Omental fat pad (tissue), 4 donors: ENCODE results near the gene MARVELD2. TPM values are rescaled to one million over a fixed set of nuclear protein-coding genes. Genes with fewer than 3 reads are reported as not detected.
"Not testable (repeated sequence)": the region's sequence is repeated elsewhere in the genome, so short reads cannot be mapped to it uniquely, and the experiment has no call there.

ENCODE experiments used
- ATAC-seq: fragments of 150-250 bp; one replicate; pipeline ENCODE4 v1.9.1; 2016; ENCODE audit warnings: mild to moderate bottlenecking, moderate library complexity; ENCODE audit not compliant: low FRiP score
- DNase-seq: peaks from one replicate; pipeline ENCODE4 v3.0.0-alpha.2; 2019; ENCODE audit warnings: low spot score
- total RNA-seq, 4 donors: library from RNA; depleted of rRNA; stranded (reverse); fragments of >200 nt; gene quantifications; one replicate each; pipeline ENCODE4 v1.1.0, GENCODE V29; 2016
- TF ChIP-seq, protein P1 (sequence below), 3 donors: fragments of 450-650 bp; IDR thresholded peaks; one replicate each; pipeline ENCODE4 v1.5.1; 2016 to 2017; ENCODE audit warnings: antibody characterized with exemption in 3 of 3, mild to moderate bottlenecking in 3 of 3, moderate library complexity in 2 of 3

The MARVELD2 gene
- total RNA-seq, 4 donors from 2014 or later = 0.63 to 1.9 (median 1.4) TPM

DNA sequence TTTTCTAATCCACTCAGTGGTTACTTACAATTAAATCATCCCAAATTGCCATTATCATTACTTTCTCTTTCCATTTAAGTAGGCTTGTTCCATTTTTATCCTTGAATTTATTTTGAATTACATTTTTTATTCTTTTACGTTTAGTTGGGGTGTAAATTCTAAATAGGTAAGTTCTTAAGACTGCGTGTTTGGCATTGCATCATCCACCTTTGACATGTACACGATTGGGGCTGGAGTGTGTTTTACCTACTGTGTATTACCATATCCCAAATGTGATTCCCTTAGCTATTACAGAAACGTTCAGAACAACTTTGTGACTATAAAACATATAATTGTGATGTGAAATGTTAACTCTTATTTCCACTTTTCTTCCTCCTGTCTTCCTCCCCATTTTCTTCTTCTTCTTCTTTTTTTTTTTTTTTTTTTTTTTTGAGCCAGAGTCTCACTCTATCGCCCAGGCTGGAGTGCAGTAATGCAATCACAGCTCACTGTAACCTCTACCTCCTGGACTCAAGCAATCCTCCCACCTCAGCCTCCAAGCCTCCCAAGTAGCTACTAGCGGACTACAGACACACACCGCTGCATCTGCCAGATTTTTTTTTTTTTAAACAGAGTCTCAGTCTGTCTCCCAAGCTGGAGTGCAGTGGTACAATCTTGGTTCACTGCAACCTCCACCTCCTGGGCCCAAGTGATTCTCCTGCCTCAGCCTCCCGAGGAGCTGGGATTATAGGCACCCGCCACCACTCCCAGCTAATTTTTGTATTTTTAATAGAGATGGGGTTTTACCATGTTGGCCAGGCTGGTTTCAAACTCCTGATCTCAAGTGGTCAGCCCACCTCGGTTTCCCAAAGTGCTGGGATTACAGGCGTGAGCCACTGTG is 16.7 kb downstream of the MARVELD2 start:
- ATAC-seq (no peak), DNase-seq (no peak)
- TF ChIP-seq, protein P1, sequence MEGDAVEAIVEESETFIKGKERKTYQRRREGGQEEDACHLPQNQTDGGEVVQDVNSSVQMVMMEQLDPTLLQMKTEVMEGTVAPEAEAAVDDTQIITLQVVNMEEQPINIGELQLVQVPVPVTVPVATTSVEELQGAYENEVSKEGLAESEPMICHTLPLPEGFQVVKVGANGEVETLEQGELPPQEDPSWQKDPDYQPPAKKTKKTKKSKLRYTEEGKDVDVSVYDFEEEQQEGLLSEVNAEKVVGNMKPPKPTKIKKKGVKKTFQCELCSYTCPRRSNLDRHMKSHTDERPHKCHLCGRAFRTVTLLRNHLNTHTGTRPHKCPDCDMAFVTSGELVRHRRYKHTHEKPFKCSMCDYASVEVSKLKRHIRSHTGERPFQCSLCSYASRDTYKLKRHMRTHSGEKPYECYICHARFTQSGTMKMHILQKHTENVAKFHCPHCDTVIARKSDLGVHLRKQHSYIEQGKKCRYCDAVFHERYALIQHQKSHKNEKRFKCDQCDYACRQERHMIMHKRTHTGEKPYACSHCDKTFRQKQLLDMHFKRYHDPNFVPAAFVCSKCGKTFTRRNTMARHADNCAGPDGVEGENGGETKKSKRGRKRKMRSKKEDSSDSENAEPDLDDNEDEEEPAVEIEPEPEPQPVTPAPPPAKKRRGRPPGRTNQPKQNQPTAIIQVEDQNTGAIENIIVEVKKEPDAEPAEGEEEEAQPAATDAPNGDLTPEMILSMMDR (IDR thresholded peaks at IDR 0.05) = no peak

DNA sequence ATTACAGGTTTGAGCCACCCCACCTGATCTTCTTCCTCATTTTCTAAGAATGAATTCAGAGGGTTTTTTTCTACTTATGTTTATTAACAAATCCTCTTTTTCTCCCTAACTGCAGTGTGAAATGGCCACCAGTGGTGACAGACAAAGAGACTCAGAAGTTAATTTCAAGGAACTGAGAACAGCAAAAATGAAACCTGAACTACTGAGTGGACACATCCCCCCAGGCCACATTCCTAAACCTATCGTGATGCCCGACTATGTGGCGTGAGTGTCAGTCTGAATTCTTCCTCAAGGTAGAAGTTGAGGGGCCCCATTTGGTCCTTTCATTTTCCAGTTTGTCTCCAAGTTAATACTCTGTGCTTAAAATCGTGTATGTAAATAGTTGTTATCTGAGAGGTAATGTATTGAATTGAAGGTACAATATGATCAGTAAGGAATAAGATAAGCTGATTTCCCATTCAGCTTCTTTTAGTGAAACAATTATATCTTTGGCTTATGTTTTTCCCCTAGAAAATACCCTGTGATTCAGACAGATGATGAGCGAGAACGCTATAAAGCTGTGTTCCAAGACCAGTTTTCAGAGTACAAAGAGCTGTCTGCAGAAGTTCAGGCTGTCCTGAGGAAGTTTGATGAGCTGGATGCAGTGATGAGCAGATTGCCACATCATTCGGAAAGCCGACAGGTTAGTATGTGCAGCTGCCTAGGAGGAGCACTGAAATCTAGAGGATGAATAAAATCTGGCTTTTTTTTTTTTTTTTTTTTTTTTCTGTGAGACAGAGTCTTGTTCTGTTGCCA is 17.7 kb downstream of the MARVELD2 start:
- TF ChIP-seq, protein P1 (IDR thresholded peaks at IDR 0.05) = no peak
- ATAC-seq (no peak), DNase-seq (no peak)

DNA sequence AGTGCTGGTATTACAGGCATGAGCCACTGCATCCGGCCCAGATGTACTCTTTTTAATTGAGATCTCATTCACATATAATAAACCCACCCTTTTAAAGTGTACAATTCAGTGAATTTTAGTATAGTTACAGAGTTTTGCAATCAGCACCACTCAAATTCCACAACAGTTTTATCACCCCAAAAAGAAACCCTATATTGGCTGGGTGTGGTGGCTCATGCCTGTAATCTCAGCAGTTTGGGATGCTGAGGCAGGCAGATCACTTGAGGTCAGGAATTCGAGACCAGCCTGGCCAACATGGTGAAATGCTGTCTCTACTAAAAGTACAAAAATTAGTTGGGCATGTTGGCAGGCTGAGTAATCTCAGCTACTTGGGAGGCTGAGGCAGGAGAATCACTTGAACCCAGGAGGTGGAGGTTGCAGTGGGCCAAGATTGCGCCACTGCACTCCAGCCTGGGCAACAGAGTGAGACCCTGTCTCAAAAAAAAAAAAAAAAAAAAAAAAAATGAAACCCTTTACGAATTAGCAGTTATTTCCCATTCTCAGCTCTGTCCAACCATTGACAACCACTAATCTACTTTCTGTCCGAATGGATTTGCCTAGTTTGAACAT is 20.5 kb downstream of the MARVELD2 start:
- not testable (repeated sequence) for DNase-seq, ATAC-seq

GRCh38 chr5:69444127-69444754 is 29.3 kb downstream of the MARVELD2 start:
- TF ChIP-seq, protein P1 (IDR thresholded peaks at IDR 0.05) = no peak
- no peak for DNase-seq
- ATAC-seq = no peak

- DNase-seq = no peak
- ATAC-seq = no peak
- TF ChIP-seq, protein P1 (IDR thresholded peaks at IDR 0.05) = no peak
Observed at GRCh38 chr5:69449511-69449910, 34.6 kb downstream of the MARVELD2 start.

DNA sequence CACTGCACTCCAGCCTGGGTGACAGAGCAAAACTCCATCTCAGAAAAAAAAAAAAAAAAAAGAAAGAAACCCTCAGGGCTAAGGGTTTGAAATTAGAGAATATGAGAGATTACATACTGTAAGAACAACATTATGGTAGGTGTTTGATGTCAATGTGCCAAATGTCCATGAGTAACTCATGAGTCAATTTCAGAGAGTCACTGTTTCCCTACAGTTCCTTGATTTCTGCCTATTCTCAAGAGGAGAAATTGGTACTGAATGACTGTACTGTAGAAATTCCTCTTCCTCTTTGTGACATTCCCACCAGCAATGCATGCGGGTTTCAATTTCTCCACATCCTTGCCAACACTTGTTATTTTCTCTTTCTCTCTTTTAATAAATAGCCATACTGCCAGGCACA is 35.2 kb downstream of the MARVELD2 start:
- TF ChIP-seq, protein P1 (IDR thresholded peaks at IDR 0.05) = no peak
- ATAC-seq (no peak), DNase-seq (no peak)

DNA sequence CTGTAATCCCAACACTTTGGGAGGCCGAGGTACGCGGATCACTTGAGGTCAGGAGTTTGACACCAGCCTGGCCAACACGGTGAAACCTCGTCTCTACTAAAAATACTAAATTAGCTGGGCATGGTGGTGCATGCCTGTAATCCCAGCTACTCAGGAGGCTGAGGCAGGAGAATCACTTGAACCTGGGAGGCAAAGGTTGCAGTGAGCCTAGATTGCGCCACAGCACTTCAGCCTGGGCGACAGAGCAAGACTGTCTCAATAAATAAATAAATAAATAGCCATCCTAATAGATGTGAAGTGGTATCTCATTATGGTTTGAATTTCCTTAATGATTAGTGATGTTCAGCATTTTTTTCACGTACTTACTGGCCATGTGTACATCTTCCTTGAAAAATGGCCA is 35.6 kb downstream of the MARVELD2 start:
- not testable (repeated sequence) for DNase-seq, ATAC-seq
